Neural crest cell (in vitro differentiated cells): Measurements from ENCODE around the gene PNCK. TPM values are rescaled to one million over a fixed set of nuclear protein-coding genes. Genes with fewer than 3 reads are reported as not detected.

ENCODE experiments used
- DNase-seq: peaks from one replicate; pipeline ENCODE4 v3.0.0; 2021; ENCODE audit warnings: low read depth, mixed read lengths, low spot score
- H3K27ac Mint-ChIP-seq: one replicate; pipeline ENCODE4 v1.8.0; 2021; ENCODE audit warnings: mild to moderate bottlenecking, mixed read lengths; ENCODE audit not compliant: unreplicated experiment
- H3K27me3 Mint-ChIP-seq: 2 replicates; pipeline ENCODE4 v1.8.0; 2021; ENCODE audit warnings: low read depth, mild to moderate bottlenecking, mixed read lengths
- H3K36me3 Mint-ChIP-seq: 2 replicates; pipeline ENCODE4 v1.8.0; 2021; ENCODE audit warnings: low read depth, mild to moderate bottlenecking, mixed read lengths
- H3K4me1 Mint-ChIP-seq: 2 replicates; pipeline ENCODE4 v1.8.0; 2021; ENCODE audit warnings: mixed read lengths
- H3K4me3 Mint-ChIP-seq: one replicate; pipeline ENCODE4 v1.8.0; 2021; ENCODE audit warnings: mild to moderate bottlenecking, mixed read lengths
- H3K9me3 Mint-ChIP-seq: 2 replicates; pipeline ENCODE4 v1.8.0; 2021; ENCODE audit warnings: mixed read lengths
- CTCF ChIP-seq: fragments of 200-600 bp; sonication (generic); conservative IDR thresholded peaks from 2 replicates; pipeline ENCODE4 v1.5.0; 2021; ENCODE audit warnings: antibody characterized with exemption, mild to moderate bottlenecking
- total RNA-seq: library from RNA; stranded (reverse); gene quantifications from 2 replicates; pipeline ENCODE4 v1.2.1, GENCODE V29; 2021

PNCK gene
- total RNA-seq, 1 donor from 2014 or later = 9.4 TPM

DNA sequence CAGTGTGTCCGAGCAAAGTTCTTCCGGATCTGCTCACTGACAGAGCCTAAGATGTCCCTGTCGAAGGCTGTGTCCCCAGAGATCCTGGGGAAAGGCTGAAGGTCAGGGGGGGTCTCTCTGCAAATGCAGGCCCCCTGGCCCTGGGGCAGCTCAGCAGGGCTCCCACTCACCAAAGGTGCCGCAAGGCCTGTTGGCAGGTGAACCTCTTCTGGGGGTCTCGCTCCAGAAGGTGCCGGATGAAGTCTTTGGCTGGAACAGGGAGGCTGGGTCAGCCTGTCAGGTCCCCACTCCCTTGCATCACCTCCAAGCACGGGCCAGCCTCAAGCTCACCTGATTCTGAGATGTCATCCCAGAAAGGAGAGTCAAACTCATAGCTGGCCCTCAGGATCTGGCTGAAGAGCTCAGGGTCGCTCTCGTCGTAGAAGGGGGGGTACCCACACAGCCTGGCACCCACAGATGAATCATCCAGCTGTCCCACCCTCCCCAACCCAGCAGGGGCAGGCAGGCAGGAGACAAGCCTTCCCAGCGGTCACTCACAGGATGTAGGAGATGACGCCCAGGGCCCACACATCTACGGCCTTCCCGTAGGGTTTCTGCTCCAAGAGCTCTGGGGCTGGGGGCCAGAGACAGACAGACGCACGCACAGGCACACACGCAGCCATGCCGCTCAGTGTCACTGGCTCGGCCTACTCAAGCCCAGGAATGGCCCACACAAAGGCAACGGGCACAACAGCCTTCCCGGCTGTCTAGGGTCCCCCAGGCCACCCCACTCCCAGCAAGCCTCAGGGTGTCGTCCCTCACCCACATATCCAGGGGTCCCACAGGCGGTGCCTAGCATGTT is 2.6 kb downstream of the PNCK start:
- no peak for DNase-seq
- peaks cover 47% of the 10 kb centered on the region for H3K27me3 Mint-ChIP-seq
- peaks cover 5% of the 10 kb centered on the region for H3K9me3 Mint-ChIP-seq
- peaks cover 14% of the 10 kb centered on the region for H3K4me1 Mint-ChIP-seq
- TF ChIP-seq CTCF = no peak
- no peak overlapping the region for H3K27ac Mint-ChIP-seq
- H3K36me3 Mint-ChIP-seq = peaks cover 4% of the 10 kb centered on the region
- no peak overlapping the region for H3K4me3 Mint-ChIP-seq

- peaks cover 5% of the 10 kb centered on the region for H3K9me3 Mint-ChIP-seq
- H3K4me1 Mint-ChIP-seq = peaks cover 14% of the 10 kb centered on the region
- H3K27me3 Mint-ChIP-seq = peaks cover 52% of the 10 kb centered on the region
Measured at GRCh38 chrX:153669901-153670731, 3.5 kb downstream of the PNCK start.

GRCh38 chrX:153669174-153669890 is 4.3 kb downstream of the PNCK start:
- peaks cover 11% of the 10 kb centered on the region for H3K4me1 Mint-ChIP-seq
- H3K27ac Mint-ChIP-seq = no peak overlapping the region
- peak; percentile 73 for TF ChIP-seq CTCF
- no peak overlapping the region for H3K4me3 Mint-ChIP-seq
- DNase-seq = no peak
- H3K36me3 Mint-ChIP-seq = peaks cover 4% of the 10 kb centered on the region
- H3K27me3 Mint-ChIP-seq = peaks cover 52% of the 10 kb centered on the region
- peaks cover 5% of the 10 kb centered on the region for H3K9me3 Mint-ChIP-seq

More at GRCh38 chrX:153669901-153670731, 3.5 kb downstream of the PNCK start:
- TF ChIP-seq CTCF = no peak
- Mint-ChIP-seq H3K36me3 (peaks cover 4% of the 10 kb centered on the region), H3K4me3 (no peak overlapping the region), H3K27ac (no peak overlapping the region)
- DNase-seq = no peak

- H3K9me3 Mint-ChIP-seq = peaks cover 5% of the 10 kb centered on the region
- peaks cover 50% of the 10 kb centered on the region for H3K27me3 Mint-ChIP-seq
Measured at GRCh38 chrX:153668423-153669173, 5.0 kb downstream of the PNCK start.

More at GRCh38 chrX:153668423-153669173, 5.0 kb downstream of the PNCK start:
- Mint-ChIP-seq H3K27ac (no peak overlapping the region), H3K4me1 (peaks cover 7% of the 10 kb centered on the region), H3K4me3 (no peak overlapping the region), H3K36me3 (peaks cover 4% of the 10 kb centered on the region)
- no peak for TF ChIP-seq CTCF
- DNase-seq = no peak
